ENCODE results near the gene NEO1. TPM values are rescaled to one million over a fixed set of nuclear protein-coding genes. Genes with fewer than 3 reads are reported as not detected.

The NEO1 gene
- total RNA-seq, 1 experiment from 2014 or later = 41.8 TPM

DNA sequence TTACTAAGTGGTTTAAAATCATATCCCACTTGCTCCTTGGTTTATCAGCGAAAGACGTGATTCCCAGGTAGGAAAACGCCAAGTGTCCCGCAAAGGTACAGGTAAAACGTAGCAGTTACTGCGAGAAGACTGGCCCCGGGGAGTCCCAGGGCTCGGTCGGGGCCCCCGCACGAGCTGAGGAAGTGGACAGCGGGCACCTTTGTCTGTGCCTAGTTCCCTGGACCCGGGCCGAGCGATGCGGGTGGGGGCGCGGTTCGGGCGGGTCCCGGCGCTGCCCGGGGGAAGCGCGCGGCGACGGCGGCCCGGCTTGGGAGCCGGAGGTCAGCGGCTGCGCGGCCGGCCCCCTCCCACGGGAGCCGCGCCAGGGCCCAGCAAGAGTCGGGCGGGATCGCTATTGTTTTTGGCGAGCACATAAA, 864 bp upstream of the NEO1 start:
- H3K4me1 ChIP-seq (ENCODE audit: insufficient read depth, low read length) = no peaks in the 10 kb centered on the region
- no peaks in the 10 kb centered on the region for H3K27me3 ChIP-seq (ENCODE audit: insufficient read depth, low read length)
- TF ChIP-seq, protein P1, sequence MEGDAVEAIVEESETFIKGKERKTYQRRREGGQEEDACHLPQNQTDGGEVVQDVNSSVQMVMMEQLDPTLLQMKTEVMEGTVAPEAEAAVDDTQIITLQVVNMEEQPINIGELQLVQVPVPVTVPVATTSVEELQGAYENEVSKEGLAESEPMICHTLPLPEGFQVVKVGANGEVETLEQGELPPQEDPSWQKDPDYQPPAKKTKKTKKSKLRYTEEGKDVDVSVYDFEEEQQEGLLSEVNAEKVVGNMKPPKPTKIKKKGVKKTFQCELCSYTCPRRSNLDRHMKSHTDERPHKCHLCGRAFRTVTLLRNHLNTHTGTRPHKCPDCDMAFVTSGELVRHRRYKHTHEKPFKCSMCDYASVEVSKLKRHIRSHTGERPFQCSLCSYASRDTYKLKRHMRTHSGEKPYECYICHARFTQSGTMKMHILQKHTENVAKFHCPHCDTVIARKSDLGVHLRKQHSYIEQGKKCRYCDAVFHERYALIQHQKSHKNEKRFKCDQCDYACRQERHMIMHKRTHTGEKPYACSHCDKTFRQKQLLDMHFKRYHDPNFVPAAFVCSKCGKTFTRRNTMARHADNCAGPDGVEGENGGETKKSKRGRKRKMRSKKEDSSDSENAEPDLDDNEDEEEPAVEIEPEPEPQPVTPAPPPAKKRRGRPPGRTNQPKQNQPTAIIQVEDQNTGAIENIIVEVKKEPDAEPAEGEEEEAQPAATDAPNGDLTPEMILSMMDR (conservative IDR thresholded peaks at IDR 0.05) = no peak
- no peak overlapping the region for H3K56ac ChIP-seq (ENCODE audit: insufficient read length, low read depth, low read length)
- no peaks in the 10 kb centered on the region for H3K79me1 ChIP-seq (ENCODE audit: insufficient read depth, low read depth, low read length, poor library complexity, severe bottlenecking)
- no peak overlapping the region for H3K23ac ChIP-seq (ENCODE audit: insufficient read length, low read depth, low read length)
- H3K4ac ChIP-seq (ENCODE audit: low read depth, low read length) = no peak overlapping the region
- no peaks in the 10 kb centered on the region for H4K20me1 ChIP-seq (ENCODE audit: control insufficient read depth, insufficient read depth, insufficient read length)
- peak overlapping the region; percentile 84 for H3K9ac ChIP-seq (ENCODE audit: extremely low read depth, insufficient read length, low read length)
- H3K4me1 Mint-ChIP-seq = peaks cover 20 to 24% of the 10 kb centered on the region in 2 experiments
- H3K9me3 ChIP-seq (ENCODE audit: control insufficient read depth, low read depth, low read length) = no peaks in the 10 kb centered on the region
- peak overlapping the region; percentile 43 for H3K18ac ChIP-seq (ENCODE audit: insufficient read length, low read depth, low read length)
- WGBS (ENCODE audit: extremely low coverage, insufficient read length, low lambda C conversion rate) = no CpG with 5 or more reads among the region's 42 CpGs
- no peak overlapping the region for H2BK5ac ChIP-seq (ENCODE audit: insufficient read length, low read length)
- no peak overlapping the region for H2AK5ac ChIP-seq (ENCODE audit: insufficient read length, low read length)
- H3K27ac ChIP-seq (ENCODE audit: insufficient read length, low read depth, low read length) = no peak overlapping the region
- peak overlapping the region; percentile 74 for H2AFZ ChIP-seq (ENCODE audit: low read length)
- peak overlapping the region in 2 of 3 experiments; percentile 7 to 36; a peak in 1 of 7 replicates for H3K27ac Mint-ChIP-seq
- no peak overlapping the region for H2BK12ac ChIP-seq (ENCODE audit: insufficient read length, low read depth, low read length)
- peaks cover 7% of the 10 kb centered on the region for H3K23me2 ChIP-seq (ENCODE audit: insufficient read length, low read depth, low read length, poor library complexity, severe bottlenecking)
- H3T11ph ChIP-seq (ENCODE audit: low read length) = no peak overlapping the region
- no peak overlapping the region for H4K91ac ChIP-seq (ENCODE audit: insufficient read length, low read depth, low read length)
- no peak overlapping the region for H4K8ac ChIP-seq (replicated peaks; ENCODE audit: insufficient read length, low read depth, low read length)
- peaks cover 3% of the 10 kb centered on the region; the same call in 1 of the 2 replicates for H3K79me2 ChIP-seq (ENCODE audit: insufficient read depth, low read length)
- no peaks in the 10 kb centered on the region; the same call in 1 of the 2 replicates for H3K27me3 Mint-ChIP-seq (ENCODE audit: low read depth)
- H2BK20ac ChIP-seq (ENCODE audit: low read depth, low read length, poor library complexity, severe bottlenecking) = no peak overlapping the region
- no peaks in the 10 kb centered on the region; a peak in 1 of 5 replicates for H3K9me3 Mint-ChIP-seq
- H4K5ac ChIP-seq (ENCODE audit: insufficient read length, low read depth, low read length) = no peak overlapping the region
- no peaks in the 10 kb centered on the region for H3K36me3 Mint-ChIP-seq (ENCODE audit: insufficient read depth in 1 of 3, low read depth in 3 of 3)
- no peak overlapping the region for H2BK15ac ChIP-seq (ENCODE audit: low read depth, low read length)
- peak overlapping the region; percentile 92 for H3K4me2 ChIP-seq (ENCODE audit: insufficient read depth, insufficient read length, low read length)
- peak overlapping the region; percentile 76 to 82 for H3K4me3 Mint-ChIP-seq
- H2BK120ac ChIP-seq (ENCODE audit: low read depth, low read length, poor library complexity, severe bottlenecking) = no peak overlapping the region
- peak overlapping the region; percentile 91 for H3K14ac ChIP-seq (ENCODE audit: insufficient read depth, low read length)
- DNase-seq = no peak

All from H9 (cell line).